Measurements from ENCODE around the gene CCDC3.

The CCDC3 gene

DNA sequence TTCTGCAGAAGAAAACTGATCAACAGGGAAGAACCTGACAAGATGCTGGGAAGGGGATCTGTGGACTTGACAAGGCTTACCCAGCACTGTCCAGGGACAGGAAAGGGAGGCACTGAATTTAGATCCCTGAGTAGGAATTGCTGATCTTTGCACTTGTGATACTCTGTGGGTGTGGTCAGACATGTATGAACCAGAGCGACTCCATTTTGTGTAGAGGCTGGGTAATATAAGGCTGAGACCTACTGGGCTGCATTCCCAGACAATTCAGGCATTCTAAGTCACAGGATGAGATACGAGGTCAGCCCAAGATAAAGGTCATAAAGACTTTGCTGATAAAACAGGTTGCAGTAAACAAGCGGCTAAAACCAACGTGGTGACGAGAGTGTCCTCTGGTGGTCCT lies 60.7 kb downstream of the CCDC3 start:
- no peak for TF ChIP-seq EZH2phosphoT487 (IDR thresholded peaks at IDR 0.05; ENCODE audit: borderline replicate concordance, low read length)
- no peak for TF ChIP-seq CTCF (IDR thresholded peaks at IDR 0.05; ENCODE audit: low read depth, low read length, poor library complexity, severe bottlenecking)

DNA sequence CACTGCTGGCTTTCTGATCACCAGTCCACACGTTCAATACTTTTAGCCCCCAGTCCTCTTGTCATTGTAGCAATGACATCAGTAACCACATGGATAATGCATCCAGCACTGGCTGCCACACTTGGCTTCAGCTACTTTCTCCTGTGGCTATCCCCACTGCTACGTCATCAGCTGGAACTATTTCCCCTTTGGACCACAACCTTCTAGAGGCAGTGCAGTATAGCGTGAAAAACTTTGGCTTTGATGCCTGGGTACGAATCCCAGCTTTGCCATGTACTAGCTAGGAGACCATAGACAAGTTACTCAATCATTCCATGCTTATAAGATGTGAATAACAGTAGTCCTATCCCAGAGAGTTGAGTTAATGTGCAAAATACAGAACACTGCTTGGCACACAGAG lies 63.2 kb downstream of the CCDC3 start:
- H3K27me3 ChIP-seq (ENCODE audit: control insufficient read depth, low read length), result peaks cover 11% of the 10 kb centered on the region; the same call in 1 of the 2 replicates
- no peaks in the 10 kb centered on the region for H3F3A ChIP-seq (ENCODE audit: control insufficient read depth, insufficient read depth)
- H3K79me2 ChIP-seq (ENCODE audit: control insufficient read depth, low read length), result no peaks in the 10 kb centered on the region

More for the DNA sequence above, 60.7 kb downstream of the CCDC3 start:
- Histone ChIP-seq H3K4me3 (ENCODE audit: low read length) (no peak overlapping the region), H3K36me3 (ENCODE audit: control insufficient read depth, low read length) (no peaks in the 10 kb centered on the region), H3K79me2 (ENCODE audit: control insufficient read depth, low read length) (no peaks in the 10 kb centered on the region), H3K4me1 (ENCODE audit: control insufficient read depth, low read length) (no peaks in the 10 kb centered on the region), H3K4me2 (ENCODE audit: low read length) (no peak overlapping the region), H3K27ac (ENCODE audit: low read depth, low read length) (no peak overlapping the region), H3K9me2 (replicated peaks; ENCODE audit: control insufficient read depth, low read length) (no peaks in the 10 kb centered on the region), H3K27me3 (ENCODE audit: control insufficient read depth, low read length) (peaks cover 13% of the 10 kb centered on the region), H3F3A (ENCODE audit: control insufficient read depth, insufficient read depth) (no peaks in the 10 kb centered on the region), H3K9me3 (ENCODE audit: control insufficient read depth, insufficient read depth, low read length) (no peaks in the 10 kb centered on the region), H4K20me1 (ENCODE audit: control insufficient read depth, insufficient read depth, low read depth, low read length) (no peaks in the 10 kb centered on the region)

GRCh38 chr10:12937527-12937926 lies 64.0 kb downstream of the CCDC3 start:
- Histone ChIP-seq H3K9me3 (ENCODE audit: control insufficient read depth, insufficient read depth, low read length) (no peaks in the 10 kb centered on the region), H3K4me1 (ENCODE audit: control insufficient read depth, low read length) (no peaks in the 10 kb centered on the region), H3K9me2 (replicated peaks; ENCODE audit: control insufficient read depth, low read length) (no peaks in the 10 kb centered on the region), H3F3A (ENCODE audit: control insufficient read depth, insufficient read depth) (no peaks in the 10 kb centered on the region), H3K4me2 (ENCODE audit: low read length) (no peak overlapping the region), H3K36me3 (ENCODE audit: control insufficient read depth, low read length) (no peaks in the 10 kb centered on the region), H3K27ac (ENCODE audit: low read depth, low read length) (no peak overlapping the region), H3K79me2 (ENCODE audit: control insufficient read depth, low read length) (no peaks in the 10 kb centered on the region), H3K4me3 (ENCODE audit: low read length) (no peak overlapping the region), H3K27me3 (ENCODE audit: control insufficient read depth, low read length) (peaks cover 15% of the 10 kb centered on the region), H4K20me1 (ENCODE audit: control insufficient read depth, insufficient read depth, low read depth, low read length) (no peaks in the 10 kb centered on the region)
- TF ChIP-seq CTCF (IDR thresholded peaks at IDR 0.05; ENCODE audit: low read depth, low read length, poor library complexity, severe bottlenecking), result no peak
- TF ChIP-seq EZH2phosphoT487 (IDR thresholded peaks at IDR 0.05; ENCODE audit: borderline replicate concordance, low read length), result no peak

More for the DNA sequence above, 63.2 kb downstream of the CCDC3 start:
- H3K9me2 ChIP-seq (replicated peaks; ENCODE audit: control insufficient read depth, low read length), result no peaks in the 10 kb centered on the region
- no peak overlapping the region for H3K4me2 ChIP-seq (ENCODE audit: low read length)
- H3K36me3 ChIP-seq (ENCODE audit: control insufficient read depth, low read length), result no peaks in the 10 kb centered on the region
- no peak overlapping the region for H3K4me3 ChIP-seq (ENCODE audit: low read length)
- H3K4me1 ChIP-seq (ENCODE audit: control insufficient read depth, low read length), result no peaks in the 10 kb centered on the region
- H3K9me3 ChIP-seq (ENCODE audit: control insufficient read depth, insufficient read depth, low read length), result no peaks in the 10 kb centered on the region
- TF ChIP-seq EZH2phosphoT487 (IDR thresholded peaks at IDR 0.05; ENCODE audit: borderline replicate concordance, low read length) (no peak), CTCF (IDR thresholded peaks at IDR 0.05; ENCODE audit: low read depth, low read length, poor library complexity, severe bottlenecking) (no peak)
- H4K20me1 ChIP-seq (ENCODE audit: control insufficient read depth, insufficient read depth, low read depth, low read length), result no peaks in the 10 kb centered on the region
- no peak overlapping the region for H3K27ac ChIP-seq (ENCODE audit: low read depth, low read length)

All from DOHH2 (cell line).